A549 (cell line): ENCODE measurements around the gene ITGB2. TPM values are rescaled to one million over a fixed set of nuclear protein-coding genes. Genes with fewer than 3 reads are reported as not detected.

Experiments used
- ATAC-seq, 2 experiments: fragments of 200-7000 bp in 1 of 2; fragments of >200 bp in 1 of 2; cut with Nextera tagmentation in 1 of 2; cut with Tn5 transposase in 1 of 2; 3 replicates each; pipeline versions ENCODE4 v1.8.0 to v1.9.1; 2018 to 2020; ENCODE audit warnings: mild to moderate bottlenecking in 1 of 2, moderate library complexity in 1 of 2
- CTCF ChIA-PET: fragments of 300-600 bp; sonication (Branson Sonifier 250); formaldehyde crosslinking; extraction: SDS; loops from one replicate; lab custom pipeline; 2021; ENCODE audit warnings: antibody characterized with exemption, inconsistent platforms; lab: Yijun Ruan, JAX
- POLR2A ChIA-PET: fragments of 350-600 bp; formaldehyde crosslinking; extraction: SDS; loops from one replicate; lab custom pipeline; 2021; ENCODE audit warnings: antibody characterized with exemption, inconsistent platforms; lab: Yijun Ruan, JAX
- DNase-seq, 2 experiments: peaks; one replicate each; pipeline versions ENCODE4 v3.0.0 to v3.0.0-alpha.2; 2011 to 2016; ENCODE audit warnings: low read depth in 1 of 2, low spot score in 1 of 2
- FAIRE-seq: peaks from 2 replicates; lab custom pipeline; 2011; peaks lifted over from hg19 to GRCh38; lab: Jason Lieb, UNC
- H3K27ac ChIP-seq, 2 experiments: fragments of >200 bp; sonication (Bioruptor Twin); formaldehyde crosslinking; 3 replicates each; pipeline ENCODE4 v1.5.1; 2016 to 2017
- H3K4me1 ChIP-seq: fragments of >200 bp; sonication (Bioruptor Twin); formaldehyde crosslinking; 3 replicates; pipeline ENCODE4 v1.6.1; 2016
- H3K4me2 ChIP-seq: fragments of >200 bp; sonication (Bioruptor Twin); formaldehyde crosslinking; 3 replicates; pipeline ENCODE4 v1.6.1; 2016
- H3K4me3 ChIP-seq: fragments of >200 bp; sonication (Bioruptor Twin); formaldehyde crosslinking; 3 replicates; pipeline ENCODE4 v1.5.1; 2016
- H3K9me3 ChIP-seq: fragments of >200 bp; sonication (Bioruptor Twin); formaldehyde crosslinking; 3 replicates; pipeline ENCODE4 v1.6.1; 2016
- CBX2 ChIP-seq: fragments of 200-600 bp; sonication (generic); IDR thresholded peaks from 2 replicates; pipeline ENCODE4 v1.6.1; 2016; ENCODE audit warnings: low read depth, mild to moderate bottlenecking, borderline replicate concordance
- CBX8 ChIP-seq: fragments of 200-600 bp; sonication (generic); IDR thresholded peaks from 2 replicates; pipeline ENCODE4 v1.6.1; 2016
- EHF ChIP-seq: fragments of 250-450 bp; sonication (Bioruptor Pico); IDR thresholded peaks from 2 replicates; pipeline ENCODE4 v1.5.0; 2020; ENCODE audit warnings: mild to moderate bottlenecking
- EHMT2 ChIP-seq: fragments of 200-600 bp; sonication (generic); IDR thresholded peaks from 2 replicates; pipeline ENCODE4 v1.6.1; 2016; ENCODE audit warnings: antibody characterized with exemption, low read depth, mild to moderate bottlenecking, moderate library complexity
- ESRRA ChIP-seq: fragments of 150-350 bp; IDR thresholded peaks from 2 replicates; pipeline ENCODE4 v1.6.1; 2014; ENCODE audit warnings: mild to moderate bottlenecking, low read length, borderline replicate concordance
- HEYL ChIP-seq: fragments of 250-450 bp; sonication (Bioruptor Pico); IDR thresholded peaks from 2 replicates; pipeline ENCODE4 v1.8.0; 2021; ENCODE audit warnings: mild to moderate bottlenecking, moderate library complexity
- HOXA7 ChIP-seq: fragments of 250-450 bp; sonication (Bioruptor Pico); IDR thresholded peaks from 2 replicates; pipeline ENCODE4 v1.5.0; 2020; ENCODE audit warnings: mild to moderate bottlenecking, moderate library complexity
- HOXB13 ChIP-seq: fragments of 250-450 bp; sonication (Bioruptor Pico); IDR thresholded peaks from 2 replicates; pipeline ENCODE4 v1.5.0; 2020; ENCODE audit warnings: low read depth, mild to moderate bottlenecking, moderate library complexity
- MAFK ChIP-seq: fragments of 450-650 bp; IDR thresholded peaks from 2 replicates; pipeline ENCODE4 v1.6.1; 2014; ENCODE audit not compliant: partially characterized antibody
- MAZ ChIP-seq: fragments of 150-350 bp; IDR thresholded peaks from 2 replicates; pipeline ENCODE4 v1.6.1; 2014; ENCODE audit warnings: antibody characterized with exemption, low read depth, low read length, borderline replicate concordance
- MYC ChIP-seq: IDR thresholded peaks from 2 replicates; pipeline ENCODE4 v1.6.1; 2012; ENCODE audit warnings: mild to moderate bottlenecking, inconsistent platforms, low read length, improper control_type of control experiment, borderline replicate concordance
- RFX5 ChIP-seq: fragments of 450-650 bp; IDR thresholded peaks from 2 replicates; pipeline ENCODE4 v1.7.1; 2014; ENCODE audit warnings: antibody characterized with exemption, mild to moderate bottlenecking, moderate library complexity
- ZFP36 ChIP-seq: fragments of 450-650 bp; IDR thresholded peaks from 2 replicates; pipeline ENCODE4 v1.6.1; 2014; ENCODE audit warnings: borderline replicate concordance; ENCODE audit not compliant: partially characterized antibody
- ZSCAN20 ChIP-seq: fragments of 250-450 bp; sonication (Bioruptor Pico); IDR thresholded peaks from 2 replicates; pipeline ENCODE4 v1.8.0; 2022; ENCODE audit warnings: mild to moderate bottlenecking, moderate library complexity
- WGBS: methylation state at CpG from one replicate; pipeline ENCODE4 v1.1.6; 2017; ENCODE audit errors: missing lambda C conversion rate; 5-methylcytosine and 5-hydroxymethylcytosine counted together
- polyA plus RNA-seq, 4 experiments: library from polyadenylated mRNA; depleted of rRNA in 3 of 4; stranded (reverse); fragments of >200 nt; fragmentation: RNase III in 1 of 4; extraction: RNeasy Plus Mini Kit Qiagen cat#74134 plus additional on column Dnase treatment in 1 of 4; gene quantifications; 2 replicates in 3 of 4; 3 replicates in 1 of 4; pipeline ENCODE4 v1.2.3, GENCODE V29; 2011 to 2017
- TF ChIP-seq, protein P1 (sequence below): fragments of 250-450 bp; sonication (Bioruptor Pico); IDR thresholded peaks from 2 replicates; pipeline ENCODE4 v1.5.0; 2020; ENCODE audit warnings: low read depth, mild to moderate bottlenecking, moderate library complexity
- TF ChIP-seq, protein P2 (sequence below): IDR thresholded peaks from 2 replicates; pipeline ENCODE4 v1.6.1; 2012; ENCODE audit warnings: low read depth, borderline replicate concordance
- TF ChIP-seq, protein P3 (sequence below): IDR thresholded peaks from 2 replicates; pipeline ENCODE4 v1.6.1; 2012
- TF ChIP-seq, protein P4 (sequence below): fragments of >200 bp; sonication (Bioruptor Twin); formaldehyde crosslinking; IDR thresholded peaks from 2 replicates; pipeline ENCODE4 v1.6.1; 2016
- TF ChIP-seq, protein P5 (sequence below): fragments of >200 bp; sonication (Bioruptor Twin); formaldehyde crosslinking; IDR thresholded peaks from 3 replicates; pipeline ENCODE4 v1.6.1; 2016
- TF ChIP-seq, protein P6 (sequence below): fragments of 450-650 bp; IDR thresholded peaks from 2 replicates; pipeline ENCODE4 v1.6.1; 2014; ENCODE audit warnings: antibody characterized with exemption
- TF ChIP-seq, protein P7 (sequence below): fragments of 200-600 bp; sonication (generic); IDR thresholded peaks from 2 replicates; pipeline ENCODE4 v1.6.1; 2016; ENCODE audit warnings: antibody characterized with exemption, mild to moderate bottlenecking, moderate library complexity
- TF ChIP-seq, protein P8 (sequence below): fragments of 250-450 bp; sonication (Bioruptor Pico); IDR thresholded peaks from 2 replicates; pipeline ENCODE4 v1.5.0; 2021; ENCODE audit warnings: mild to moderate bottlenecking, moderate library complexity, borderline replicate concordance

The ITGB2 gene
- polyA plus RNA-seq, 2 of the 4 experiments (the other 2 are of a cell fraction), result 0.46 to 0.59 TPM

DNA sequence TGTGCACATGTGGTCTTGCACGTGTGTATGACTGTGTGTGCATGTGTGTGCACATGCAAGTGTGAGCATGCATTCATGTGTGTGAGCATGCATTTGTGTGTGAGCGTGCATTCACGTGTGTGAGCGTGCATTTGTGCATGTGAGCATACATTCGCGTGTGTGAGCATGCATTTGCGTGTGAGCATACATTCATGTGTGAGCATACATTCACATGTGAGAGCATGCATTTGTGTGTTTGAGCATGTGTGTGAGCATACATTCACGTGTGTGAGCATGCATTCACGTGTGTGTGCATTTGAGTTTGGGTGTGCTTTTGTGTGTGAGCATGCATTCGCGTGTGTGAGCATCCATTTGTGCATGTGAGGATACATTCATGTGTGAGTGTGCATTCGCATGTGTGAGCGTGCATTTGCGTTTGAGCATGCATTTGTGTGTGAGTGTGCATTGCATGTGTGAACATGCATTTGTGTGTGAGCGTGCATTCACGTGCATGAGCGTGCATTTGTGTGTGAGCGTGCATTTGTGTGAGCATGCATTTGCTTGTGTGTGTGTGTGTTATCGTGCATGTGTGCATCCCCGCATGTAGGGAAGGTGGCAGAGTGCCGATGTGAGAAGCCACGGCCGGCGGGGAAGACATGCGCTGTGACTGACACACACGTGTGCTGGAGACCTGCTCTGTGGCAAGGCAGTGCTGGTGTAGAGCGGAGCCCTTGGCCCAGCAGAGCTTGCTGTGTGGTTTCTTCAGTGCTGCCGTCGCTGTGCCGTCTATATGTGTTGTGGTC is 18.2 kb downstream of the ITGB2 start:
- Histone ChIP-seq H3K4me1 (no peaks in the 10 kb centered on the region), H3K4me2 (no peak overlapping the region), H3K27ac (no peak overlapping the region), H3K4me3 (no peak overlapping the region), H3K9me3 (no peaks in the 10 kb centered on the region)
- POLR2A ChIA-PET, result no interaction called here
- WGBS, result 83% methylated on average over 30 of the region's 30 CpGs
- CTCF ChIA-PET, result no interaction called here
- no peak for DNase-seq
- no peak for FAIRE-seq
- ATAC-seq, result no peak
- TF ChIP-seq ZSCAN20 (CRISPR knock-in tag), result no peak
- TF ChIP-seq, protein P1, sequence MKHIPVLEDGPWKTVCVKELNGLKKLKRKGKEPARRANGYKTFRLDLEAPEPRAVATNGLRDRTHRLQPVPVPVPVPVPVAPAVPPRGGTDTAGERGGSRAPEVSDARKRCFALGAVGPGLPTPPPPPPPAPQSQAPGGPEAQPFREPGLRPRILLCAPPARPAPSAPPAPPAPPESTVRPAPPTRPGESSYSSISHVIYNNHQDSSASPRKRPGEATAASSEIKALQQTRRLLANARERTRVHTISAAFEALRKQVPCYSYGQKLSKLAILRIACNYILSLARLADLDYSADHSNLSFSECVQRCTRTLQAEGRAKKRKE, result no peak
- no peak for TF ChIP-seq ZFP36
- TF ChIP-seq MYC, result no peak
- TF ChIP-seq, protein P2, sequence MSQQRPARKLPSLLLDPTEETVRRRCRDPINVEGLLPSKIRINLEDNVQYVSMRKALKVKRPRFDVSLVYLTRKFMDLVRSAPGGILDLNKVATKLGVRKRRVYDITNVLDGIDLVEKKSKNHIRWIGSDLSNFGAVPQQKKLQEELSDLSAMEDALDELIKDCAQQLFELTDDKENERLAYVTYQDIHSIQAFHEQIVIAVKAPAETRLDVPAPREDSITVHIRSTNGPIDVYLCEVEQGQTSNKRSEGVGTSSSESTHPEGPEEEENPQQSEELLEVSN, result no peak
- TF ChIP-seq EHMT2, result no peak
- no peak for TF ChIP-seq ESRRA
- TF ChIP-seq, protein P3, sequence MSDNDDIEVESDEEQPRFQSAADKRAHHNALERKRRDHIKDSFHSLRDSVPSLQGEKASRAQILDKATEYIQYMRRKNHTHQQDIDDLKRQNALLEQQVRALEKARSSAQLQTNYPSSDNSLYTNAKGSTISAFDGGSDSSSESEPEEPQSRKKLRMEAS, result no peak
- TF ChIP-seq RFX5, result no peak
- TF ChIP-seq, protein P4, sequence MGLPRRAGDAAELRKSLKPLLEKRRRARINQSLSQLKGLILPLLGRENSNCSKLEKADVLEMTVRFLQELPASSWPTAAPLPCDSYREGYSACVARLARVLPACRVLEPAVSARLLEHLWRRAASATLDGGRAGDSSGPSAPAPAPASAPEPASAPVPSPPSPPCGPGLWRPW, result no peak

DNA sequence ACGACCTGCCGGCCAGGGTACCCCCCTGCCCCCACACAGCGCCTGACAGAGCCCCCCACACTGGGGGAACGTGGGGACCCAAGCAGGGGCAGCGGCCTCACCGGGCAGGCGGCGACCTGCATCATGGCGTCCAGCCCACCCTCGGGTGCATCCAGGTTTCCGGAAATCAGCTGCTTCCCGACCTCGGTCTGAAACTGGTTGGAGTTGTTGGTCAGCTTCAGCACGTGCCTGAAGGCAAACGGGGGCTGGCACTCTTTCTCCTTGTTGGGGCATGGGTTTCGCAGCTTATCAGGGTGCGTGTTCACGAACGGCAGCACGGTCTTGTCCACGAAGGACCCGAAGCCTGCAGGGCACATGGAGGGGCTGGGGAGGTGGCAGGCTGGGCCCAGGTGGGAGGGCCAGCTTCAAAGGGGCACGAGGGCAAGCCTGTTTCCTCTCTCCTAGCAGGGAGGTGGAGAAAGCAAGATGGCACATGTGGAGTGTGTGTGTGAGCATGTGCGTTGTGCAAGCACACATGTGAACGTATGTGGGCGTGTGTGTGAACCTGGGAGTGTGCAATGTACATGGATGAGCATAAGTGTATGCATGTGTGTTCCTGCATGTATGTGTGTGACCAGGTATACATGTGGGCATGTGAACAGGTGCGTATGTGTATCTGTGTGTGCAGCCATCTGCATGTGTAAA is 19.2 kb downstream of the ITGB2 start:
- WGBS, result 86% methylated on average over 11 of the region's 27 CpGs
- POLR2A ChIA-PET, result no interaction called here
- FAIRE-seq, result no peak
- no peak for DNase-seq
- no peak for ATAC-seq
- Histone ChIP-seq H3K27ac (no peak overlapping the region), H3K4me3 (no peak overlapping the region), H3K9me3 (no peaks in the 10 kb centered on the region), H3K4me2 (no peak overlapping the region), H3K4me1 (no peaks in the 10 kb centered on the region)
- CTCF ChIA-PET, result no interaction called here
- TF ChIP-seq, protein P5, sequence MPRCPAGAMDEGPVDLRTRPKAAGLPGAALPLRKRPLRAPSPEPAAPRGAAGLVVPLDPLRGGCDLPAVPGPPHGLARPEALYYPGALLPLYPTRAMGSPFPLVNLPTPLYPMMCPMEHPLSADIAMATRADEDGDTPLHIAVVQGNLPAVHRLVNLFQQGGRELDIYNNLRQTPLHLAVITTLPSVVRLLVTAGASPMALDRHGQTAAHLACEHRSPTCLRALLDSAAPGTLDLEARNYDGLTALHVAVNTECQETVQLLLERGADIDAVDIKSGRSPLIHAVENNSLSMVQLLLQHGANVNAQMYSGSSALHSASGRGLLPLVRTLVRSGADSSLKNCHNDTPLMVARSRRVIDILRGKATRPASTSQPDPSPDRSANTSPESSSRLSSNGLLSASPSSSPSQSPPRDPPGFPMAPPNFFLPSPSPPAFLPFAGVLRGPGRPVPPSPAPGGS, result no peak
- TF ChIP-seq MAZ, result no peak
- TF ChIP-seq, protein P6, sequence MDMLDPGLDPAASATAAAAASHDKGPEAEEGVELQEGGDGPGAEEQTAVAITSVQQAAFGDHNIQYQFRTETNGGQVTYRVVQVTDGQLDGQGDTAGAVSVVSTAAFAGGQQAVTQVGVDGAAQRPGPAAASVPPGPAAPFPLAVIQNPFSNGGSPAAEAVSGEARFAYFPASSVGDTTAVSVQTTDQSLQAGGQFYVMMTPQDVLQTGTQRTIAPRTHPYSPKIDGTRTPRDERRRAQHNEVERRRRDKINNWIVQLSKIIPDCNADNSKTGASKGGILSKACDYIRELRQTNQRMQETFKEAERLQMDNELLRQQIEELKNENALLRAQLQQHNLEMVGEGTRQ, result no peak
- TF ChIP-seq, protein P7, sequence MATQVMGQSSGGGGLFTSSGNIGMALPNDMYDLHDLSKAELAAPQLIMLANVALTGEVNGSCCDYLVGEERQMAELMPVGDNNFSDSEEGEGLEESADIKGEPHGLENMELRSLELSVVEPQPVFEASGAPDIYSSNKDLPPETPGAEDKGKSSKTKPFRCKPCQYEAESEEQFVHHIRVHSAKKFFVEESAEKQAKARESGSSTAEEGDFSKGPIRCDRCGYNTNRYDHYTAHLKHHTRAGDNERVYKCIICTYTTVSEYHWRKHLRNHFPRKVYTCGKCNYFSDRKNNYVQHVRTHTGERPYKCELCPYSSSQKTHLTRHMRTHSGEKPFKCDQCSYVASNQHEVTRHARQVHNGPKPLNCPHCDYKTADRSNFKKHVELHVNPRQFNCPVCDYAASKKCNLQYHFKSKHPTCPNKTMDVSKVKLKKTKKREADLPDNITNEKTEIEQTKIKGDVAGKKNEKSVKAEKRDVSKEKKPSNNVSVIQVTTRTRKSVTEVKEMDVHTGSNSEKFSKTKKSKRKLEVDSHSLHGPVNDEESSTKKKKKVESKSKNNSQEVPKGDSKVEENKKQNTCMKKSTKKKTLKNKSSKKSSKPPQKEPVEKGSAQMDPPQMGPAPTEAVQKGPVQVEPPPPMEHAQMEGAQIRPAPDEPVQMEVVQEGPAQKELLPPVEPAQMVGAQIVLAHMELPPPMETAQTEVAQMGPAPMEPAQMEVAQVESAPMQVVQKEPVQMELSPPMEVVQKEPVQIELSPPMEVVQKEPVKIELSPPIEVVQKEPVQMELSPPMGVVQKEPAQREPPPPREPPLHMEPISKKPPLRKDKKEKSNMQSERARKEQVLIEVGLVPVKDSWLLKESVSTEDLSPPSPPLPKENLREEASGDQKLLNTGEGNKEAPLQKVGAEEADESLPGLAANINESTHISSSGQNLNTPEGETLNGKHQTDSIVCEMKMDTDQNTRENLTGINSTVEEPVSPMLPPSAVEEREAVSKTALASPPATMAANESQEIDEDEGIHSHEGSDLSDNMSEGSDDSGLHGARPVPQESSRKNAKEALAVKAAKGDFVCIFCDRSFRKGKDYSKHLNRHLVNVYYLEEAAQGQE, result no peak
- no peak for TF ChIP-seq HEYL (CRISPR knock-in tag)
- TF ChIP-seq CBX8, result no peak
- TF ChIP-seq HOXB13 (CRISPR knock-in tag), result no peak
- TF ChIP-seq CBX2, result no peak
- TF ChIP-seq, protein P4, result no peak
- TF ChIP-seq HOXA7 (CRISPR knock-in tag), result no peak
- TF ChIP-seq, protein P1, result no peak
- TF ChIP-seq, protein P8, sequence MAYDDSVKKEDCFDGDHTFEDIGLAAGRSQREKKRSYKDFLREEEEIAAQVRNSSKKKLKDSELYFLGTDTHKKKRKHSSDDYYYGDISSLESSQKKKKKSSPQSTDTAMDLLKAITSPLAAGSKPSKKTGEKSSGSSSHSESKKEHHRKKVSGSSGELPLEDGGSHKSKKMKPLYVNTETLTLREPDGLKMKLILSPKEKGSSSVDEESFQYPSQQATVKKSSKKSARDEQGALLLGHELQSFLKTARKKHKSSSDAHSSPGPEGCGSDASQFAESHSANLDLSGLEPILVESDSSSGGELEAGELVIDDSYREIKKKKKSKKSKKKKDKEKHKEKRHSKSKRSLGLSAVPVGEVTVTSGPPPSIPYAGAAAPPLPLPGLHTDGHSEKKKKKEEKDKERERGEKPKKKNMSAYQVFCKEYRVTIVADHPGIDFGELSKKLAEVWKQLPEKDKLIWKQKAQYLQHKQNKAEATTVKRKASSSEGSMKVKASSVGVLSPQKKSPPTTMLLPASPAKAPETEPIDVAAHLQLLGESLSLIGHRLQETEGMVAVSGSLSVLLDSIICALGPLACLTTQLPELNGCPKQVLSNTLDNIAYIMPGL (CRISPR knock-in tag), result no peak
- TF ChIP-seq, protein P3, result no peak
- TF ChIP-seq EHF, result no peak
- TF ChIP-seq MAFK, result no peak
